ENCODE measurements around the gene SPECC1. TPM values are rescaled to one million over a fixed set of nuclear protein-coding genes. Genes with fewer than 3 reads are reported as not detected.

Gene SPECC1
- total RNA-seq, 1 experiment from 2014 or later = 43.5 TPM

GRCh38 chr17:20206068-20206467 lies 196.9 kb downstream of the SPECC1 start (continued):
- TF ChIP-seq ZBTB33 (IDR thresholded peaks at IDR 0.05; ENCODE audit: extremely low read depth, insufficient replicate concordance, low read length) (no peak), CTCF (IDR thresholded peaks at IDR 0.05 in 2 of 3, conservative IDR thresholded peaks at IDR 0.05 in 1 of 3; ENCODE audit: borderline replicate concordance in 1 of 3, insufficient read depth in 1 of 3, low read depth in 2 of 3, low read length in 2 of 3) (no peak)

GRCh38 chr17:20206591-20206990 lies 197.4 kb downstream of the SPECC1 start:
- CTCF ChIA-PET = no interaction called here
- RAD21 ChIA-PET (ENCODE audit: low non-redundant PET in 1 of 2, low total read pairs in 2 of 2, uncharacterized antibody in 2 of 2, unreplicated experiment in 2 of 2) = no interaction called here
- no peak for TF ChIP-seq ATF3 (IDR thresholded peaks at IDR 0.05)
- TF ChIP-seq POLR2AphosphoS5 (IDR thresholded peaks at IDR 0.05; ENCODE audit: low read depth, low read length) = no peak
- no peak for TF ChIP-seq CBX3 (IDR thresholded peaks at IDR 0.05; ENCODE audit: low read depth)
- no peak for TF ChIP-seq JUND (IDR thresholded peaks at IDR 0.05)
- TF ChIP-seq EZH2 (IDR thresholded peaks at IDR 0.05) = no peak
- TF ChIP-seq RAD21 (IDR thresholded peaks at IDR 0.05; ENCODE audit: low read depth) = no peak
- TF ChIP-seq YY1 (IDR thresholded peaks at IDR 0.05; ENCODE audit: extremely low read depth, insufficient replicate concordance, low read depth, low read length) = no peak
- no peak for TF ChIP-seq FOSL1 (IDR thresholded peaks at IDR 0.05; ENCODE audit: low read depth)
- TF ChIP-seq ZFX (IDR thresholded peaks at IDR 0.05) = no peak
- no peak for TF ChIP-seq EGR1 (IDR thresholded peaks at IDR 0.05; ENCODE audit: low read depth)
- no peak for TF ChIP-seq MAX (IDR thresholded peaks at IDR 0.05)
- Histone ChIP-seq H3K27me3 (ENCODE audit: insufficient read depth, low read length) (no peaks in the 10 kb centered on the region), H2AFZ (ENCODE audit: low read depth, low read length, poor library complexity, severe bottlenecking) (no peak overlapping the region), H3K4me3 (replicated peaks in 1 of 2; ENCODE audit: low read depth in 1 of 2, low read length in 2 of 2) (no peak overlapping the region), H4K20me1 (ENCODE audit: insufficient read depth) (no peaks in the 10 kb centered on the region), H3K4me1 (ENCODE audit: control insufficient read depth in 1 of 2, insufficient read depth in 2 of 2, low read length in 2 of 2) (peaks cover 0 to 4% of the 10 kb centered on the region in 2 experiments; a peak in 1 of 4 replicates), H3K79me2 (ENCODE audit: insufficient read depth, low read length) (no peaks in the 10 kb centered on the region), H3K9me2 (ENCODE audit: insufficient read depth) (no peaks in the 10 kb centered on the region), H3K9me3 (ENCODE audit: control insufficient read depth in 1 of 2, insufficient read depth in 1 of 2, low read depth in 1 of 2, low read length in 2 of 2) (no peaks in the 10 kb centered on the region), H3K36me3 (ENCODE audit: control insufficient read depth in 1 of 2, insufficient read depth in 2 of 2, low read length in 2 of 2) (no peaks in the 10 kb centered on the region), H3K27ac (ENCODE audit: low read depth, low read length) (no peak overlapping the region), H3K4me2 (ENCODE audit: low read length) (no peak overlapping the region), H3K9ac (ENCODE audit: low read length) (no peak overlapping the region)
- intact Hi-C loops (cut with micrococcal nuclease) = no loop called here
- POLR2A ChIA-PET = no interaction called here
- no TSS peak for BruUV-seq (replicated peaks)
- no peak for ATAC-seq
- no peak for DNase-seq (ENCODE audit: low read depth, low spot score)

All from HCT116 (cell line).